Dermis blood vessel endothelial cell (primary cell): ENCODE results near the gene CDKL4. TPM values are rescaled to one million over a fixed set of nuclear protein-coding genes. Genes with fewer than 3 reads are reported as not detected.
"Not testable (repeated sequence)": the region's sequence is repeated elsewhere in the genome, so short reads cannot be mapped to it uniquely, and the experiment has no call there.

Experiments used
- DNase-seq: peaks from one replicate; pipeline ENCODE4 v3.0.0; 2010
- total RNA-seq: library from RNA; depleted of rRNA; stranded (reverse); fragments of >200 nt; gene quantifications from 2 replicates; pipeline ENCODE4 v1.2.3, GENCODE V29; 2014

The CDKL4 gene
- total RNA-seq, 1 donor from 2014 or later, result 0.51 TPM

- DNase-seq, result no peak
Observed at GRCh38 chr2:39176997-39177396, 66.8 kb downstream of the CDKL4 start.

- DNase-seq, result no peak
Observed at GRCh38 chr2:39175026-39175812, 68.6 kb downstream of the CDKL4 start.

DNA sequence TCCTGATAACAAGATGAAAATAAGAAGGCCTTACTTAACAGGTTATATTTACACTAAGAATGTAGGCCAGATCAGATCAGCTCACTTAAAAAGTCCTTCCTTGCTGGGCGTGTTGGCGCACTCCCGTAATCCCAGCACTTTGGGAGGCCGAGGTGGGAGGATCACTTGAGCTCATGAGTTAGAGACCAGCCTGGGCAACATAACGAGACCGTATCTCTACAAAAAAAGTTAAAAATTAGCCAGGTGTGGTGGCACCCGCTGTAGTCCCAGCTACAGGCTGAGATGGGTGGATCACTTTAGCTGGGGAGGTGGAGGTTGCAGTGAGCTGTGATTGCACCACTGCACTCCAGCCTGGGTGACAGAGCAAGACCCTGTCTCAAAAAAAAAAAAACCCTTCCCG, 69.7 kb downstream of the CDKL4 start:
- DNase-seq, result no peak

DNA sequence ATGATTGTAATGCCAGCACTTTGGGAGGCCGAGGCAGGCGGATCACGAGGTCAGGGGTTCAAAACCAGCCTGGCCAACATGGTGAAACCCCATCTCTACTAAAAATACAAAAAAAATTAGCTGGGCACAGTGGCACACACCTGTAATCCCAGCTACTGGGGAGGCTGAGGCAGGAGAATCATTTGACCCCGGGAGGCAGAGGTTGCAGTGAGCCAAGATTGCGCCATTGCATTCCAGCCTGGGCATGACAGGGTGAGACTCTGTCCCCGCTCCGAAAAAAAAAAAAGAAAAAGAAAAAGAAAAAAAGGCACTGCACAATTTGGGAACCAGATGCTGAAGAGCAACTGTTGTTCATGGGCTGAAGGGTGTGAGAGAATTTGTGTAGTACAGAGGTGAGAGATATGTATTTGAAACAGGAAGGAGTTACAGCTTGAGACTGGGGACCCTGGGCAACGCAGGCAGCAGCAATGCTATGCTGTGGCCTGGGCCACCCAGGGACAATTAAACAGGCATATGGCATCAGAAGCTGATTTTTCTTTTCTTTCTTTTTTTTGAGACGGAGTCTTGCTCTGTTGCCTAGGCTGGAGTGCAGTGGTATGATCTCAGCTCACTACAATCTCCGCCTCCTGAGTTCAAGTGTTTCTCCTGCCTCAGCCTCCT, 71.6 kb downstream of the CDKL4 start:
- not testable (repeated sequence) for DNase-seq

GRCh38 chr2:39171621-39172020, 72.1 kb downstream of the CDKL4 start:
- DNase-seq, result no peak

DNA sequence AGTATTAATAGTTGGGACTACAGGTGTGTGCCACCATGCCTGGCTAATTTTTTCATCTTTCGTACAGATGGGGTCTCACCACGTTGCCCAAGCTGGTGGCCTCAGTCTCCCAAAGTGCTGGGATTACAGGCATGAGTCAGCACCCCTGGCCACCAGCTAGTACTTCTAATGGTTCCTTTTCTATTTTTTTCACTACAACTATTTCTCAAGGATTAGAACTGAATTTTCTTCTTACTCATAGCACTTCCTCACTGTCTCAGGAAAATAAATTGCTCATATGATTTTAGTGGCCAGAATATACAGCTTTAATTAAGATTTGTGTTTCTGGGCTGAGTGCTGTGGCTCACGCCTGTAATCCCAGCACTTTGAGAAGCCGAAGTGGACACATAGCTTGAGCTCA, 79.7 kb downstream of the CDKL4 start:
- no peak for DNase-seq

- DNase-seq, result no peak
Observed at GRCh38 chr2:39160982-39161381, 82.8 kb downstream of the CDKL4 start.

- no peak for DNase-seq
Observed at GRCh38 chr2:39159283-39159682, 84.5 kb downstream of the CDKL4 start.

- DNase-seq, result no peak
Observed at GRCh38 chr2:39158351-39158750, 85.4 kb downstream of the CDKL4 start.

DNA sequence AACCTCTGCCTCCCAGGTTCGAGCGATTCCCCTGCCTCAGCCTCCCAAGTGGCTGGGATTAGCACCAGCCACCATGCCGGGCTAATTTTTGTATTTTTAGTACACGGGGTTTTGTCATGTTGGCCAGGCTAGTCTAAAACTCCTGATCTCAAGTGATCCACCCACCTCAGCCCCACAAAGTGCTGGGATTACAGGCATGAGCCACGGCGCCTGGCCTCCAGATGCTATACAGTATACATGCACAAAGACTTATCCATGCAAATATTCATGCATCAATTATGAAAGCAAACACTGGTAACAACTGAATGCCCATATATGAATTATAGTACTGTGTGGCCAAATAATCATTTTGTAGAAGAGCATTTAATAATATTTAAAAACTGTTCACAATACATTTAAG, 86.9 kb downstream of the CDKL4 start:
- DNase-seq, result no peak

DNA sequence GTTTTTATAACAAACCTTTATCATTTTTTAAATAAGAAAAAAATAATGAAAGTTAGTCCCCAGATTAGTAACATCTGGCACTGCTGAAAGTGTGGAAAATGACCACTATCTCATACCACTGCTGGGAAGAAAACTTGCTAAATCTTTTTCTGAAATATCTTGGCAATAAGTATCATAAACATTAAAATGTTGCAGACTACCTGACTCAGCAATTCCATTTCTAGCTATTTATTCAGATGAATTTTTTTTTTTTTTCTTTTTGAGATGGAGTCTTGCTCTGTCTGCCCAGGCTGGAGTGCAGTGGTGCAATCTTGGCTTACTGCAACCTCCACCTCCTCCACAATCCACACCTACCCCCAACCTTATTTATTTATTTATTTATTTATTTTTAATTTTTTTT, 87.7 kb downstream of the CDKL4 start:
- DNase-seq, result no peak

DNA sequence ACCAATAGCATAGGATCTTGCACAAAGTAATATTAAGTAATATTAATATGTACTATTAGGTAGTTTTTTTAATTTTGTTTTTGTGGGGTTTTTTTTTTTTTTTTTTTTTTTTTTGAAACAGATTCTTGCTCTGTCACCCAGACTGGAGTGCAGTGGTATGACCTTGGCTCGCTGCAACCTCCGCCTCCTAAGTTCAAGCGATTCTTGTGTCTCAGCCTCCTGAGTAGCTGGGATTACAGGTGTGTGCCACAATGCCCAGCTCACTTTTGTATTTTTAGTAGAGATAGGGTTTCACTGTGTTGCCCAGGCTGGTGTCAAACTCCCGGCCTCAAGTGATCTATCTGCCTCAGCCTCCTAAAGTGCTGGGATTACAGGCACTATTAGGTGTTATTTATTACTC, 88.2 kb downstream of the CDKL4 start:
- not testable (repeated sequence) for DNase-seq

GRCh38 chr2:39154944-39155343, 88.8 kb downstream of the CDKL4 start:
- no peak for DNase-seq

DNA sequence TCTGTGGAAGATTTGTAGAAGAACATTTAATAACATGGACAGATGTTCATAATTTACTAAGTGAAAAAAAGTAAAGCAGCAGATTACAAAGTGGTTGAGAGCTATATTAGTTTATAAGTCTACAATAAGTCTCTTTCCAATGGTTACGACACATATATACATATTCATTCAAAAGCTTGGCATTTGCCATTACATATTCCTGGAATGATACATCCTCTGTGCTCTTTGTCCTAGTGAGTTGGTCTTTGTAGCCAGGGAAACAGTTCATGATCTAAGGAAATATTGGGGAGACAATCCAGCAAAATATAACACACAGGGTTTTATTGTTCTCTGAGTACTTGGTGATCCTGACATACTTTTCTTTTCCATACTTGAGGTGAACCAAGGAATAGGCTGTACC, 90.5 kb downstream of the CDKL4 start:
- no peak for DNase-seq

GRCh38 chr2:39152504-39152903, 91.3 kb downstream of the CDKL4 start:
- no peak for DNase-seq

GRCh38 chr2:39150890-39151497, 92.8 kb downstream of the CDKL4 start:
- DNase-seq, result no peak

GRCh38 chr2:39150102-39150562, 93.6 kb downstream of the CDKL4 start:
- no peak for DNase-seq

DNA sequence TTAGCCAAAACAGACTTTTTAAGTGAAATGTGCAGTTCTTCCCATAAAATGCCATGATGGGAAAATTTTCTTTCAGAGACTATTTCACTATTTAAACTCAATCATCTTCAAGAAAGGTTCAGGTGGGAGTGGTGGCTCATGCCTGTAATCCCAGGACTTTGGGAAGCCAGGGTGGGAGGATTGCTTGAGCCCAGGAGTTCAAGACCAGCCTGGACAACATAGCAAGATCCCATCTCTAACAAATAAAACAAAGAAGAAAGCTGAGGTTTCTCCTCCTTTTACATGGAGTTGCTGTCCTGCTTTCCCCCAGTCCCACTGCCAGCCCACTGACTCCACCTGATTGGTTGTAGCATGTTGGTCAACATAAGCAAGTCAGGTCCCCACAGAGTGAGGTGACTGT, 97.1 kb downstream of the CDKL4 start:
- DNase-seq, result no peak

DNA sequence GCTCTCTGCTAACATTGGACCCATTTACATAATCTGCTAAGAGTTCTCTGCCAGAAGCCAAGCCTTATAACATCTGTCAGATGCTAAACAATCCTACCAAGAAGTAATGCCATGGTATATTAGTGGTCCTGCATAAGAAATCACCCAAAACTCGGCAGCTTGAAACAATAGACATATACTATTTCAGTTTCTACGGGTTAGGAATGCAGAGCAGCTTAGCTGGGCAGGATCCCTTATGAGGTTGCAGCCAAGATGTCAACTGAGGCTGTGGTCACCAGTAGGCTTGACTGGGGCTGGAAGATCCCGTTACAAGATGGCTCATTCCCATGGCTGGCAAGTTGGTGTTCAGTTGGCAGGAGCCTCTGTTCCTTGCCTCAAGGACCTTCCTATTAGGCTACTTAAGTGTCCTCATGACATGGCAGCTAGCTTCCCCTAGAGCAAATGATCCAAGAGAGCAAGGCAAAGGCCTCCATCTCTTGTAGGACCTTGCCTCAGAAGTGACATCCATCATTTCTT, 97.8 kb downstream of the CDKL4 start:
- DNase-seq, result no peak

DNA sequence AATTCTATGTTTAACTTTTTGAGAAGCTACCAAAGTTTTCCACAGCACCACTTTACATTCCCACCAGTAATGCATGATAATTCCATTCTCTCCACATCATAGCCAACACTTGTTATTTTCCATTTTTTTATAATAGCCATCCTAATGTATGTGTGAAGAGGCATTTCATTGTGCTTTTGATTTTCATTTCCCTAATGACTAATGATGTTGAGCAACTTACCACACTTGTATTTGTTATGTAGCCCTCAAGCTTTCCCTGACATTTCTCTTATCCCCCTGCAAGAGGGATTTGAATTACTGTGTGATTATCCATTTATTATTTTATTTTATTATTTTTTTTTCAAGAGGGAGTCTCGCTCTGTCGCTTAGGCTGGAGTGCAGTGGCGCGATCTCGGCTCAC, 99.4 kb downstream of the CDKL4 start:
- no peak for DNase-seq

- no peak for DNase-seq
Observed at GRCh38 chr2:39142904-39143605, 100.7 kb downstream of the CDKL4 start.

DNA sequence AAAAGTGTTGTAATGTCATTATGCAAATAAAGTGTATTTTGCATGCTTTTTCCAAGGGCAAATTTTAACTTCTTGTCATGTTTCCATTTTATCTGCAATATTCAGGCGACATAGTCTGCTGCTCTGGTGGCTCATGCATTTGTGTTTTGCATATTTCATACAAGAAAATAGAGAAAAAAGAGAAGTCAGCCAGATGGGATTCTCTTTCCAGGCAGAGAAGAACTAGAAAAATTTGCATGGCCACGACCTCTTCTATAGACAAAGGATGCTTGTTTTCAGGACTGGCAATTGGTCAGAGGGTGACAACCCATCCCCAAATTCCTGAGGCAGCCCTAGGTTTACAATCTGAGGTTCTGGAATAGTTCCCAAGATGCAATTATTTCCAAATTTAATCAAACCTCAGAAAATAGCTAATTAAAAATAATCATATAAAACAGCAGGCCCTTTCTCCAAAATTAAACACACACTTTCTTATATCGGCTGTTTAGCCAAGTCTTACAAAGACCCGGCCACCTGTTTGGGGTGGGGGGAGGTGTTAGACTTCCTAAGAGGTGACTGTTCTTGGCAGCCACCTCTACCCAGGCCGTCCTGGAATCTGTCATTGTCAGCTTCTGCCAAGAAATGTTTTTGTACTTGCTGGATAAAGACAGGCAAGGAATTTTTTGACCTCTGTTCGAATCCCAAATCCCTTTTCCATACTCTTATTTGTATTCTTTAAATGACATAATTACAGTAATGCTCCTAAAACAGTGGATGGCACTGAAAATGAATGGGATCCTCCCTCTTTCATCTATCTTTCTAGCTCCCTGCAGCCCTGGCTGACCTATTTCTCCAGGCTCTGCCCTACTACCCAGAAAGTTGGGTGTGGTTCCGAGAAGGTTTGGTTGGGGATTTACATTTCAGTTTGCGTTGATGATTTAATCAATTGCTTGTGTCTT, 102.2 kb downstream of the CDKL4 start:
- DNase-seq, result no peak
